ENCODE results near the gene C10orf67. TPM values are rescaled to one million over a fixed set of nuclear protein-coding genes. Genes with fewer than 3 reads are reported as not detected.

The C10orf67 gene
- total and polyA plus RNA-seq, 9 of the 15 experiments (the other 6 are each of a cell fraction or from before 2014, with no cell fraction given) = not detected

DNA sequence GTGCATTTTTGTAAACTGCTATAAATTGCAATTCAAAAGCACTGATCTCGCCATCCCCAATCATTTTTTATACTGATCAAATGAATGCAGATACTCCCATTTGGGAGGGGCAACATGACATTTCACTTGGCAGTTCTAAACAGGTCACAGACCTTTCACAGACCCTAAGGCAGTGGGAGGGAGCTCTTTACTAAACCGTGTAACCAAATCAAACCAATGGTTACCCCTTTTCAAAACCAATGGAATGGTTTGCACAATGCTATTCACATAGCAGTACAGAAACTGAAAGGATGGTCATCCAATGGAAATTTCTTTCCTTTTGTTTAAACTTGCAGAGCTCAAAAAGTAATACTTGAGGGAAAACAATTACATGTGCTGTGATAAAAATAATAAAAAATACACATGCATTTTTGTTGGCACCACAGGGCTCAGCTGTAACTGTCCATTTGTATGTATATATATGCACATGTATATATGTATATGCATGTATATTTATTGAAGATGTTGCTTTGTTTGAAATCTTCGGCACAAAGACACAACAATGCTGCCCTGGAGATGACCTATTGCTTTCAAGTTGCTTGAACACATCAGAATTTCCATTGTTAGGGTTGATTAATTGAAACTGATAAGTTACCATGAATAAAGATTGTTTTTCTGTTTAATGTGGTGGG lies 138.5 kb downstream of the C10orf67 start:
- CTCF ChIA-PET (ENCODE audit: low intra/inter-chr PET ratio) = interaction anchor here (0.5 kb wide), 1 partner anchor 1196 kb away, joined by 3 read pairs; no protein-coding TSS in a partner anchor
- POLR2A ChIA-PET = no interaction called here
- H3K9me3 ChIP-seq (replicated peaks; ENCODE audit: control insufficient read depth, insufficient read depth, low read depth, low read length) = no peaks in the 10 kb centered on the region
- TF ChIP-seq ETV1 (tag; conservative IDR thresholded peaks at IDR 0.05; ENCODE audit: low read depth) (no peak), MBD1 (CRISPR knock-in tag; IDR thresholded peaks at IDR 0.05) (no peak), GABPA (tag; conservative IDR thresholded peaks at IDR 0.05; ENCODE audit: low read depth) (no peak), ZNF280A (IDR thresholded peaks at IDR 0.05; ENCODE audit: low read depth, partially characterized antibody) (no peak), RB1 (IDR thresholded peaks at IDR 0.05; ENCODE audit: low read depth) (no peak), ZNF121 (CRISPR knock-in tag; conservative IDR thresholded peaks at IDR 0.05) (no peak), CBFA2T3 (IDR thresholded peaks at IDR 0.05) (no peak), NFYB (IDR thresholded peaks at IDR 0.05; ENCODE audit: extremely low read depth, insufficient read length) (no peak), MCM7 (IDR thresholded peaks at IDR 0.05) (no peak)
- TF ChIP-seq, protein P1, sequence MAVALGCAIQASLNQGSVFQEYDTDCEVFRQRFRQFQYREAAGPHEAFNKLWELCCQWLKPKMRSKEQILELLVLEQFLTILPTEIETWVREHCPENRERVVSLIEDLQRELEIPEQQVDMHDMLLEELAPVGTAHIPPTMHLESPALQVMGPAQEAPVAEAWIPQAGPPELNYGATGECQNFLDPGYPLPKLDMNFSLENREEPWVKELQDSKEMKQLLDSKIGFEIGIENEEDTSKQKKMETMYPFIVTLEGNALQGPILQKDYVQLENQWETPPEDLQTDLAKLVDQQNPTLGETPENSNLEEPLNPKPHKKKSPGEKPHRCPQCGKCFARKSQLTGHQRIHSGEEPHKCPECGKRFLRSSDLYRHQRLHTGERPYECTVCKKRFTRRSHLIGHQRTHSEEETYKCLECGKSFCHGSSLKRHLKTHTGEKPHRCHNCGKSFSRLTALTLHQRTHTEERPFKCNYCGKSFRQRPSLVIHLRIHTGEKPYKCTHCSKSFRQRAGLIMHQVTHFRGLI (CRISPR knock-in tag; IDR thresholded peaks at IDR 0.05) = no peak
- TF ChIP-seq, protein P2, sequence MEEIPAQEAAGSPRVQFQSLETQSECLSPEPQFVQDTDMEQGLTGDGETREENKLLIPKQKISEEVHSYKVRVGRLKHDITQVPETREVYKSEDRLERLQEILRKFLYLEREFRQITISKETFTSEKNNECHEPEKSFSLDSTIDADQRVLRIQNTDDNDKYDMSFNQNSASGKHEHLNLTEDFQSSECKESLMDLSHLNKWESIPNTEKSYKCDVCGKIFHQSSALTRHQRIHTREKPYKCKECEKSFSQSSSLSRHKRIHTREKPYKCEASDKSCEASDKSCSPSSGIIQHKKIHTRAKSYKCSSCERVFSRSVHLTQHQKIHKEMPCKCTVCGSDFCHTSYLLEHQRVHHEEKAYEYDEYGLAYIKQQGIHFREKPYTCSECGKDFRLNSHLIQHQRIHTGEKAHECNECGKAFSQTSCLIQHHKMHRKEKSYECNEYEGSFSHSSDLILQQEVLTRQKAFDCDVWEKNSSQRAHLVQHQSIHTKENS (CRISPR knock-in tag; IDR thresholded peaks at IDR 0.05) = no peak
- TF ChIP-seq, protein P3, sequence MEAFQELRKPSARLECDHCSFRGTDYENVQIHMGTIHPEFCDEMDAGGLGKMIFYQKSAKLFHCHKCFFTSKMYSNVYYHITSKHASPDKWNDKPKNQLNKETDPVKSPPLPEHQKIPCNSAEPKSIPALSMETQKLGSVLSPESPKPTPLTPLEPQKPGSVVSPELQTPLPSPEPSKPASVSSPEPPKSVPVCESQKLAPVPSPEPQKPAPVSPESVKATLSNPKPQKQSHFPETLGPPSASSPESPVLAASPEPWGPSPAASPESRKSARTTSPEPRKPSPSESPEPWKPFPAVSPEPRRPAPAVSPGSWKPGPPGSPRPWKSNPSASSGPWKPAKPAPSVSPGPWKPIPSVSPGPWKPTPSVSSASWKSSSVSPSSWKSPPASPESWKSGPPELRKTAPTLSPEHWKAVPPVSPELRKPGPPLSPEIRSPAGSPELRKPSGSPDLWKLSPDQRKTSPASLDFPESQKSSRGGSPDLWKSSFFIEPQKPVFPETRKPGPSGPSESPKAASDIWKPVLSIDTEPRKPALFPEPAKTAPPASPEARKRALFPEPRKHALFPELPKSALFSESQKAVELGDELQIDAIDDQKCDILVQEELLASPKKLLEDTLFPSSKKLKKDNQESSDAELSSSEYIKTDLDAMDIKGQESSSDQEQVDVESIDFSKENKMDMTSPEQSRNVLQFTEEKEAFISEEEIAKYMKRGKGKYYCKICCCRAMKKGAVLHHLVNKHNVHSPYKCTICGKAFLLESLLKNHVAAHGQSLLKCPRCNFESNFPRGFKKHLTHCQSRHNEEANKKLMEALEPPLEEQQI (IDR thresholded peaks at IDR 0.05) = no peak

More for the DNA sequence above, 138.5 kb downstream of the C10orf67 start:
- Histone ChIP-seq H3K4me2 (ENCODE audit: insufficient read depth, low read length) (no peak overlapping the region), H3K4me3 (no peak overlapping the region), H3K36me3 (ENCODE audit: control insufficient read depth, insufficient read depth, low read length) (no peaks in the 10 kb centered on the region), H3K79me2 (ENCODE audit: control insufficient read depth, insufficient read depth, low read length) (no peaks in the 10 kb centered on the region), H3K4me1 (replicated peaks in 1 of 2; ENCODE audit: control insufficient read depth in 2 of 2, insufficient read depth in 2 of 2, low read length in 2 of 2) (no peaks in the 10 kb centered on the region), H3K9me1 (ENCODE audit: control insufficient read depth, insufficient read depth, low read length) (no peaks in the 10 kb centered on the region), H3K27ac (ENCODE audit: extremely low read depth, low read depth, low read length) (no peak overlapping the region), H3K9ac (ENCODE audit: insufficient read depth in 1 of 2, low read depth in 2 of 2, low read length in 2 of 2) (no peak overlapping the region), H3K27me3 (ENCODE audit: control insufficient read depth in 2 of 2, insufficient read depth in 2 of 2, low read length in 2 of 2) (peaks cover 4 to 18% of the 10 kb centered on the region in 2 experiments; a peak in 2 of 5 replicates), H4K20me1 (replicated peaks; ENCODE audit: control insufficient read depth, insufficient read depth, low read length) (no peaks in the 10 kb centered on the region; the same call in 1 of the 2 replicates), H2AFZ (ENCODE audit: low read depth, low read length) (no peak overlapping the region)
- ATAC-seq = no peak
- in situ Hi-C loops (cut with MboI) (no loop called here), intact Hi-C loops (cut with micrococcal nuclease) (no loop called here)
- FAIRE-seq = no peak
- DNase-seq (ENCODE audit: extremely low read depth in 1 of 4, low spot score in 3 of 4) = no peak
- BruUV-seq (replicated peaks) = no TSS peak
- WGBS (ENCODE audit: insufficient coverage, low coverage, missing lambda C conversion rate) = 4% methylated on average over 3 of the region's 3 CpGs

Measured in K562 (cell line).